GM21367 (cell line): ENCODE measurements around the gene NEO1.

Experiments
- ATAC-seq: cut with Tn5 transposase; IDR thresholded peaks from one replicate; pipeline ENCODE4 v1.9.1; 2021; ENCODE audit not compliant: unreplicated experiment

NEO1 gene

DNA sequence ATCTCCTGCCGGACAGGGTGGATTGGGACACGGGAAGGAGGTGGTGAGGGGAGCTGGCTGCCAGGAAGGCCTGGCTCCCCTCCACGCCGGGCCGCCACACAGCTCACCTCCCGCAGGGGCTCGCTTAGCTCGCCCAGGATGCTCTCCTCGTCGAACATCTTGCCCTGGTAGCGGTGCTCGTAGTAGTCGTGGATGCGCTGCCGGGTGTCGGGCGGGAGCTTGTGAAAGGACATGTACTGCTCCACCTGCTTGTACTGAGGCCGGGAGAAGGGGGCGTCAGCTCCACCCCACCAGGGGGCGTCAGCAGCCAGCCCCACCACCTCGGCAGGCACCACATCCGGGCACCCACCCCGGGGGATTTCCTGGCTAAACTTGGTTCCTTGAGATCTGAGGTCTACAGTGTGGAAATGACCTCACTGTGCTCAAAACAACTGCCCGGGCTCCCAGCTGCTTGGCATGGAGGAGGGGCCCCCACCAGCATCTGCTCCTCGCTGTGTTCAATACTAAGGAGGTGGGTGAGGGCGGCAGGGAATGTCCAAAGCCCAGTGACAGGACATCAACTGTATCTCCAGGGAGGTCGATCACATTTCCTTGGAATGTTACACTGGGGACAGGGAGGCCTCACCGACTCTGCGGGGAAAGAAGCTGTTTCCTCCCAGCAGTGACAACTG is 273.1 kb downstream of the NEO1 start:
- ATAC-seq: no peak

DNA sequence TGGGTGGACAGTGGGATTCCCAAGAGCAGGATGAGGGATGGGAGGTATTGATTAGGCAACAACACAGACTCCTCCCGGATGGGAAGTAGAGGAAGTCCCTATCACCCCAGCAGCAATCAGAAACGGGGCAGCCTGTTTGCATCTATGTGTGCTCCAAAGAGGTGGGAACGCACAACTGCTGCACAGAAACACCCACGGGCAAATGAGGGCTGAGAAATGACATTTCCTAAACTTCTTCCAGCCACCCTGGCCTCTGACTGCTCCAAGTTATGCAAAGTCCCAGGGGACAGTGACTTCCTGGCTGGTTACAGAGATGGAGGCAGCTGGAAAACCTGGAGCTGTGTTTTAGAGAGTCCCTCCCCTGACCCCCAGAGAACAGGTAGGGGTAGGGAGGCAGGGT is 273.9 kb downstream of the NEO1 start:
- ATAC-seq: no peak

DNA sequence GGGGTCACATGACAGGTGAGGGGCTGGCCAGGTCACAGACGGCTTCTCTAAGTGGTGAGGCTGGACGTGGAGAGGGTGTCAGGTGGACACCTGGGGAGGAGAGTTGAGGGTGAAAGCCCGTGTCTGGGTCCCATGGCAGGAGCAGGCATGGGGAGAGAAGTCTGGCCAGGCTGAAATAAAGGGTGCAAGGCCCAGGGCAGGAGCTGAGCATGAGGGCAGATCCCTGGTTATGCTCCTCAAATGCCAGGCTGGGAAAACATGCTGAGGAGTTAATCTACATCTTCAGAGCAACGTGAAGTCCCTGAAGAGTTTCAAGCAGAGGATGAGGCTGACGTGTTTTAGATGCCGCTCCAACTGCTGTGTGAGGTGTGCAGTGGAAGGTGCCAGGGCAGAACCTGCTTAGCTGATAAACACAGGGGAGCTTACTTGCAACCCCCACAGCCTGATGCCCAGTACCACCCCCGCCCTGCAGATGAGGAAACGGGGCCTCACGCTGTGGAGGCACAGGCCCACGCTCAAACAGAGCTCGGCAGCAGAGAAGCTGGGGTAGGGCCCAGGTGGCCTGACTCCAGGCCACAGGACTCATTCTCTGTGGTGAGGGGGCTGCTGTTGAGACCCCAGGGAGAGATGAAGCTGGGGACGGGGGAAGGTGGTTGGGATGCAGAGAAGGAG is 276.0 kb downstream of the NEO1 start:
- ATAC-seq: no peak

DNA sequence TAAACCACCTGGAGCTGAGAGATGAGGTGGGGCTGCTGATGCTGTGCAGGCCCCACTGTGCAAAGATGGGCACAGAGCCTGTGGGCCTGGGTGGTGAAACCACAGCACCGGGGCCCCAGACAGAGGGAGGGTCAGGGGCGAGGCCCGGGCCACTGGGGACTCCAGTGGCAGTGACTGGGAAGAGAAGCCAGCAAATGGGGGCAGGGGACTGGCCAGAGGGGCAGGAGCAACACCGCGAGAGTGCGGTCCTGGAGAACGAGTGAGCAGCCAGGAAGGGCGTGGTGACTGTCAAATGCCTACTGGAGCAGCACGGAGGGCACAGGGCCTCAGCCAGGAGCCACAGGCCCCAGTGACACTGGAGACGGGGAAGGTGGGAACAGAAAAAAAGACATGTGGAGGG is 276.7 kb downstream of the NEO1 start:
- no peak for ATAC-seq

DNA sequence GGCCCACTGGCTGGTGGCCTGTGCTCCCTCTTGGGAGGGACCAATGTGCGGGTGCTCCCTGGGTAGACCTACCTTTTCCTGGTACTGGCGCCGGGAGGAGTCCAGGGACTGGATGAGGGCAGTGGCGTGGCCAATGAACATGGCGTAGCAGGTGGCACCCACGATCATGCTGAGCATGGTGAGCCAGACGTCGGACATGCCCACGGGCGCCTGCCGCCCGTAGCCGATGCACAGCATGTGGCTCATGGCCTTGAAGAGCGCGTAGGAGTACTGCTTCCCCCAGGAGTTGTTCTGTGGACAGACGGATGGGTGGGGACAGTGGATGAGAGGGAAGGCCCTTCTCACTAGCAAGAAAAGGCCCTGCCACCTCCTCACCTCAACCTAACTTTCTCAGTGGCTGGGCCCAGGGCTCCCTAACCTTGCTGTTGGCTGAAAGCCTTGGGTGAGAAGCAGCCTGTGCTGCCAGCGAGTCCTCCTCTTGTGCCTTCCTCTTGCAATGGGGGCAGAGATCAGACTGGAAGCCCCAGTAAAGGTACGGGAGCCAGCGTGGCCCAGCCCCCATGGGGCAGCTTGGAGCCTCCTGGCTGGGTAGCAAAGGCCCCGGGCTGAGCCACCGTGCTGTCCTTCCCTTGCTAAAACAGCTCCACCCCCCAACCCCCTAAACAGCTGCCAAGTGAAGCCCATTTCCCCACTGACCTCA is 277.4 kb downstream of the NEO1 start:
- no peak for ATAC-seq

DNA sequence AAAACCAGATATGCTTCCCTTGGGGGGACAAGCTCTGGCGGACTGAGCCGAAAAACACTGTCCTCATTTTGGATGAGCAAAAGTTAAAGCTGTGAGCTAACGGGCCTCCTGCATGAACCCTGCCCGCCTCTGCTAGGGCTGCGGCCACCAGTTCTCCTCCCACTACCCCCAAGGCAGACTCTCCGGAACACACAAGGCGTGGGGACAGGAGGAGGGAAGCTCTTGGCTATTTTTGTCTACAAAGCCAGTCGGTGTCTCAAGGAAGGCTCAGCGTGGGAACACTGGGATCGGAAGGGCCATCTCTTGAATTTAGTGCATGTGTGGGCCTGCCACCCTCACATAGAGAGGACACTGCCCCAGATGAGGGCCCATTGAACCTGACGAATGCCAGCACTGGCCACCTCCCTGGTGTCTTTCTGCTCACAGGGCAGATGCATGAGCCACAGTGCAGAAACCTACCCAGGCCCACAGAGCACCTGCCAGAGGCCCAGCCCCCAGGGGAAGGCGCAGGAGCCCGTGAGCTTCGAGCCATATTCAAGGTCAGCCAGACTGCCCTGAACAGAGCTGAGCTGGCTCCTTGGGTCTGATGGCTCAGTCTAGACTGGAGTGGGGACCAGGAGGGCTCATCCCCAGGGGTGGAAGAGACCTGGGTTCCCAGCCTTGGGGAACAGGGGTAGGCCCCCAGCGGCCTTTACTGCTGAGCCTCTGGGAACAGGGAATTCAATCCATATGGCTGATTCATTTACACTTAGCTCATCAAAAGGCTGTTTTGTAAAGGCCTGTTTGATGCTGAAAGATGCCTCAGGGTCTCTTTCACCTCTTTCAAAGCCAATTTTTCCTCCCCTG is 278.2 kb downstream of the NEO1 start:
- no peak for ATAC-seq

DNA sequence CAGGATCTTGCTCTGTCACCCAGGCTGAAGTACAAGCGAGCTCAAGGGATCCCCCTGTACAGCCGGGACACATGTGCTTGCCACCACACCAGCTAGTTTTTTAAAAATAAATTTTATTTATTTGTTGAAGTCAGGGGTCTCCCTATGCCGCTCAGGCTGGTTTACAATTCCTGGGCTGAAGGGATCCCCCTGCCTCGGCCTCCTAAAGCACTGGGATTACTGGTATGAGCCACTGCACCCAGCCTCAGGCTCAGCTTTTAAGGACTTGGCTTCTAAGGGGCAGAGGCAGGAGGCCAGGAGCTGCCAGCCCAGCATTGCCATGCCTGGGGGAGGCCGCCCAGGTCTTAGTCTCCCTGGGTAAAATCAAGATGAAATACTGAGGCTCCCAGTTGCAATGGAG is 279.2 kb downstream of the NEO1 start:
- no peak for ATAC-seq

DNA sequence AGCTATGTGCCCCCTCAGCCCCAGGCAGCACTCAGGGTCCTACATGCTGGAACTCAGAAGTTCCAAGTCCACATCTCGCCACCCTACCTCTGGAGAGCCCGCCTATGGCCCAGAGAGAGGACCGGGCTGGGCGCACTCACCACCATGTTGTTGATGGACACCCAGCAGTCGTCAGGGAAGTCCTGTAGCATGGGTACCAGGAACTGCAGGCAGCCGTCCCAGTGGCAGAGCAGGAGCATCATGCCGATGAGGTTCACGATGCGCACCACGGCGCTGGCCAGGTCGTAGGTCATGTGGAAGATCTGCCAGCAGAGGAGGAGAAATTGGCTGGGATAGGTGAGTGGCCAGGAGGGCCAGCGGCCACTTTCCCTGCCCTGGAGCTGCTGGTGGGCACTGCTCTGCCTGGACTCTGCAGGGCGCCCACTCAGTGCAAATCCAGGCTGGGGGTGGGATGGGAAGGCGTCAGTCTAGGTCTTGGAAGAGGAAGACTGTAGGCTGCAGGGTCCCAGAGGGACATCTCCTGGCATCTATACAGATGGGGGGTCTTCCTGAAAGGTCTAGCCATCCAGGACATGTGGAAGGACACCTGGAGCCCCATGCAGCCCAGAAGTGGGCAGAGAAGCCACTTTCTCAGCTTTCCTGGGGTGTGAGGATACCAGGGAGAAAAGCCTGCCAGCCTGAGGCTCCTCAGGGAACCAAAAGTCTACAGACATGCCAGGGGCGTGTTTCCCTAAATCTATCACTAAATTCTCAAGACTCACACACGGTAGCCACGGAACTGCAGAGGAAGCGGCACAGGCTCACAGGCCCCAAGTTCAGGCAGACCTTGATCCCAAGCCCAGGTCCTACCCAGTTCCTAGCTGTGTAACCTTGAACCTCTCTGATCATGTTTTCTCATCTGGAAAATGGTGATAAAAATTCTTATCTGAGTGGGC is 280.0 kb downstream of the NEO1 start:
- ATAC-seq: no peak

DNA sequence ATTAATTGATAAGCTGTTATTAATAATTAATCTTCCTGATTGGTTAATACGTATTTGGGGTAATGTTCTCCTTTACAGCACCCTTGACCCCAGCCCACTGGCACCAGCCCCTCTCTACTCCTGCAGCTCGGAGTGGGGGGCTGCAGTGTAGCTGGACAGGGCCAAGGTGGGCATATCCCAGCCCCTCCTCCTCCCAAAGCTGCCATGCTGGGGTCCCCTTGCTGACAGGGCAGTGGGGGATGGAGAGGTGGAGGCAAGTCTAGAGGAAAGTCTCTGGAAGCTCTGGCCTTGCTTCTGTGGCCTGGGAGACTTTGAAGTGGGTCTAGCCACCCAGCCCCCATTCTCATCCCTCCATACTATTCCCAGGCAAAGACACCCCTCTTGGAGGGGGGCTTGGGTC is 280.7 kb downstream of the NEO1 start:
- ATAC-seq: no peak

DNA sequence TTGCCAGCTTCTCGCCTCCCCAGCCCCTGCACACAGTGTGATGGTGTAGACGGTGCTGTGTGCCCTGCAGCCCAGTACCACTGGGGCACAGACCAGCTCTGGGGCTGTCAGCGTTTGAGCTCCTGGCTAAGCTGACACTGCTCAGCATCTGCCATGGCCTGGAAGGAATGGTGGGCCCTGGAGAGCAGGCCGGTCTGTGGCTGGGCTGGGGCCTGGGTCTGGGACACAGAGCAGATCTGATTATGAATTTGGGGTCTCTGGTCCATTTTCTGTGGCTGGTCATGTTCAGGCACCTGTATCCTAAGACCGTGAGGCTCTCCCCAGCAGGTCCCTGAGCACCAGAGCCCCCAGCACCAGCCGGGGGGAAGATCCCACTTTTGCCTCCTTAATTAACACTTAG is 281.8 kb downstream of the NEO1 start:
- no peak for ATAC-seq

DNA sequence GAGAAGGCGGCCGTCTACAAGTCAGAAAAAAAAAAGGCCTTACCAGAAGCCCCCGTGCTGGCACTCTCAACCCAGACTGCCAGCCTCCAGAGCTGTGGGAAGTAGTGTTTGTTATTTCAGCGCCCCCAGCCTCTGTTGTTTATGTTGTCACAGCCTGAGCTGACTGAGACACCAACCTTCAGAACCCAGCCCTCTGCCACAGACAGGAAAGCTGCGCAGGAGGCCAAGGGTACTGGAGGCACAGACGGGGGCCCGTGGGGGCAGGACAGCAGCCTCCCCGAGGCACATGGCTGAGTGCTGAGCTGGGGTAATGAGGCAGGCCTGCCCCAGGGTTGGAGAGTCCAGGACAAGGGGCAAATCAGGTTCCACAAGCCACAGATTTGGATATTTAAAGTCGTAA is 282.8 kb downstream of the NEO1 start:
- ATAC-seq: no peak

DNA sequence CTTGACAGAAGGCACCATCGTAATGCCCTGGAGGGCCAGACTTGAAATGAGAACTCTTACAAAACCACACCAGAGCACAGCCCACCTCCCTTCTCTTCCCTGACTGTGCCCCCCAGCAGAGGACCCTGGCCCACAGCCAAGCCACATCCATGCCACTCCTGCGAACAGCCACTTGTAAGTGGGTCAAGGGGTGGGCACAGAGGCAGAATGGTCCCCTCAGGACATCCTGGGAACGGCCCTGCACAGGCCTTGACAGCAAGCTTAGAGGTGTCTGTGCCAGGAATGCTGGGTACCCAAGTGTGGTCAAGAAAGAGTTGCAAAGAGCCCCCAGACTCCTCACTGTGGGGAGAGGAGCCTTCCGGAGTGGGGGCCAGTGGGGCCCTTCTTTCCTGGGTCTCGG is 283.2 kb downstream of the NEO1 start:
- ATAC-seq: no peak

DNA sequence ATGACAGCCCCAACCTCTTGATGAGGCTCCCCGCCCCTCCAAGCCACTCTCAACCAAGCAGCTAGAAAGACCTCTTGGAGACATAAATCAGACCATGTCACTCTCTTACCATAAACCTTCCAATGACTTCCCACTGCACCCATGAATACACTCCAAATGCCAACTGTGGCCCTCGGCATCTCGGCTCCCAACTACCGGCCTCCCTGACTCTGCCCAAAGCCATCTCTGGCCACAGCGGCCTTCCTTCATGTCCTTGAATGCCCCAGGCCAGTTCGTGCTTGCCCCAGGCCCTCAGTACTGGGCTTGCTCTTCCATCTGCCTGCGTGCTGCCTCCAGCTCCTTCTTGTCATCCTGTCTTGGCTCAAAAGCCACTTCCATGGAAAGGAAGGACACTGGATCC is 284.5 kb downstream of the NEO1 start:
- no peak for ATAC-seq

DNA sequence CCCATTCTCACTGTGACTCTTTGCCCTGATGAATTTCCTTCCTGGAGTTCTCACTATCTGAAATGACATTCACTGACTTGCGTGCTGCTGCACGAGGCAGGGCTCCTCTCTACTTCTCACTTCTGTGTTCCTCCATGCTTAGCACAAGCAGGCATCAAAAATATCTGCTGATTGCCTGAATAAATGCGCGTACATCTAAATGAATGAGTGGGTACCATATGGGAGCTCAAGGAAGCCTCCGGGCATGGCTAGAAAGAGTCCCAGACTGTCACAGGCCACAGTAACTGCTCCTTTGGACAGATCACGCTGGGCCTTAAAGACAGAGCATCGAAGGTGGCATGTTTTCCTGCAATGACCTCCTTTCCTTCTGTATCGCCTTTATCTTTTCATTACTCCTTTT is 284.9 kb downstream of the NEO1 start:
- no peak for ATAC-seq

DNA sequence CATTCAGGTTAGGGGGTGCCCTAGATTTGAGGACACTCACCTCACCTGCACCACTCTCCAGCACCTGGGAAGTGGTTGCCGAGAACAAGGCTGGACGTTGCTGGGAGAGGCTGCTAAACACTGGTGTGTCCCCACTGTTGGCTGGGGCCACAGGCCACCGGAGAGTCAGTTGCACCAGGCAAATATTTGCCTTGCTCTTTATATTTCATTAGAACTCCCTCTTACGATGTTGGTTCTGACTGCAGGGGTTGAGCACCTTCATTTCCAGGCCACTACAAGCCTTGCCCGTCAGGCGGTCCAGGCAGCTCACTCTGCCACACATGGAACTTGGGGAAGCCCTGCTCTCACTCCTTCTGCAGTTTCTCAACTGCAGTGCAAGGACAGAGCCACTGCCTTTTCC is 285.8 kb downstream of the NEO1 start:
- ATAC-seq: no peak

DNA sequence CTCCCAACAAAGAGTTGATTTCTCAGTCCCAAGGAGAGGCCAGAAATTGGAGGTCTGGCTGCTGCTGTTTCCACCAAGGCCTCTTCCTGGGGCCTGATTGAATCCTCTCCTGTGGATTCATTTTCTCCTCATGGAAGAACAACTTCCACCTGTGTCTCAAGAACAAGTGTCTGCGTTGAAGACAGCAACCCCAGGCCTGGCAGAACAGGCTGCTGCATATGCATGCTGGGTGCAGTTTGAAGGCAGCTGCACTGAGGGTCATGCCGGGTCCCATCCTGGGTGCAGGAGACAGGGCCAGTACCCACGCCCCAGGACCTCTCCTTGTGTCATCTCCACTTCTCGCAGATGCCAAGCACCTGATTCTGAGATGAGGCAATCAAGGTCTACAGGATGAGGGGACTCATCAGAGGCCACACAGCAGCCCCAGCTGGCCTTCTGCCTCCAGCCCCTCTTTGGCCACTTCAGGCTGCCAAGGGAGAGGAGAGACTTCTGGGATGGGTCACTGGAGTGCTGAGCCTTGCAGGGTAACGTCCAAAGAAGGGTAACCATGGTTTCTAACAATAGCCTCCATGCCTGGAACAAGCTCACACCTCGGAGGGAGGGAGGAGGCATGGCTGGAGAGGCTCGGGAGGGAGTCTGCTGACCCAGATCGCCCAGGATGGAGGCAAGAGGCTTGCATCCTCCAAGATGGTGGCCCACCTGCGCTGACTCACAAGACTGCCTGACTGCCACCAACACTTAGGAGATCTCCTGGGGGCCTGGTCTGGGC is 286.5 kb downstream of the NEO1 start:
- ATAC-seq: no peak

DNA sequence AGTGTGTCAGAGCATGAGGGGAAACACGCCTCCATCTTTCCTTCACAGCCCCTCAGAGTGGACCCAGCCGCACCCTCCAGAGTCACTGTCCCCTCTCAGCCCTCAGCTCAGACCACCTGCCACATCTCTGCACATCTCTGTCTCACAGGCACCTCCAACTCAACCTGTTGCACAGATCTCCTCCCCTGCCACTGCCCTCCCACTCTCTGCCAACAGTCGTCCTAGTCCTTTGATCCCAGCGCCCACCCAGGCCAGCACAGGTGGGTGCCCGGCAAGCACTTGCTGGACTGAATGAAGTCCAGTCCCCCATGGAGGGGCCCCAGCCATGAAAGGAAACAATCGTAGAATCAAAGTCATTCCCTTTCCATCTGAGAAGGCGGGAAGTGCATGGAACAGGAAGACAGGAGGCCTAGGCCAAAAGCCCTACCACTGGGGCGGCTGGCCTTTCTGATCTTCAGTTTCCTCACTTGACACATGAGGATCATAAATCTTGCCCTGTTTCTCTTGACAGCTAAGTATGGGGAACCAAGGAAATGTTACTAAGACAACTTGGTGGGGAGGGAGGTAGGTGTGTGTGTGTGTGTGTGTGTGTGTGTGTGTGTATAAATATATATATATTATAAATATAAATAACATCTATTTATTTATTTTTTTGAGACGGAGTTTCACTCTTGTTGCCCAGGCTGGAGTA is 288.4 kb downstream of the NEO1 start:
- ATAC-seq: no peak

DNA sequence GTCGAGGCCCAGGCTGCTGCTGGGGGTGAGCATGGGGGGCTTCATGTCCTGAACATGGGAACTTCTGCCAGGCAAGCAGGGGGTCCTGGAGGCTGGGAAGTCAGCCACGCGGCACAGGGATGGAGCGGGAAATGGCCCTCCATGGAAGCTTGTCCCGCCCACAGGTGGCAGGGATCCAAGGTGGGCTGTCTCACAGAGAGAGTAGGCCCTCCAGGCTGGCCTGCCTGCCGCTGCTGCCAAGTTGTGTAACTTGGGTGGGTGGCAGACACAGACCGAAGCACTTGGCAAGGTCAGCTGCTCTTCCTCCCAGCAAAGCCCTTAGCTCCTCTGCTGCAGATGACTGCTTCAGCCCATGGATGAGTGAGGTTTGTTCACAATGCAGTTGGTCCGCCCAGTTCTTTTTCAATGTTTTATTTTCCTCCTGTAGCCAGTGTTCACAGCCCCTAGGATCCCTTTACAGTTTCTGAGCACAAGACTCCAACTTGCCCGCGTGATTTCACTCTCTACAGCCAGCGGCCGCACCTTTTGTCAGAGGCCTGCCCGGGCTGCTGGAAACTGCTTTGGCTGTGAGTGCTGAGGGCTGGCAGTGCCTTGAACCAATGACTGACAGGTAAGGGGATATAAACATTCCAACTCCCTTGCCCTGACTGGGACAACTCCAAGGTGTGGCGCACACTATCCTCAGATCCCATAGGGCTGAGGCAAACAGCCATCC is 289.8 kb downstream of the NEO1 start:
- ATAC-seq: no peak
